ENCODE data around the gene CRLF1.
A peak's percentile ranks its signal among the peaks of the same experiment; 100 is the strongest.

Gene CRLF1

GRCh38 chr19:18551631-18552030 lies 55.0 kb downstream of the CRLF1 start:
- H3K9me3 ChIP-seq (ENCODE audit: insufficient read depth, low read length) = no peaks in the 10 kb centered on the region
- 0 out of 2 replicates have a peak, but pooled peaks cover 5% of the 10 kb centered on the region for H3K27me3 ChIP-seq (ENCODE audit: low read depth, low read length)
- no peaks in the 10 kb centered on the region for H4K20me1 ChIP-seq (ENCODE audit: insufficient read depth, low read length)
- TF ChIP-seq CTCF (IDR thresholded peaks at IDR 0.05; ENCODE audit: low read depth, low read length) (no peak), EZH2phosphoT487 (IDR thresholded peaks at IDR 0.05; ENCODE audit: low read depth) (no peak)
- 0 out of 2 replicates have a peak, but pooled peaks cover 4% of the 10 kb centered on the region for H3K4me1 ChIP-seq (ENCODE audit: low read length)
- no peak overlapping the region for H3K27ac ChIP-seq (ENCODE audit: low read length)
- H3K4me3 ChIP-seq (ENCODE audit: low read length) = no peak overlapping the region
- no peaks in the 10 kb centered on the region for H3K79me2 ChIP-seq (ENCODE audit: low read length)
- no peak overlapping the region for H2AFZ ChIP-seq (ENCODE audit: low read depth, low read length)
- no peak overlapping the region for H3K4me2 ChIP-seq (ENCODE audit: low read length)
- H3K9ac ChIP-seq (ENCODE audit: low read length) = no peak overlapping the region
- H3K36me3 ChIP-seq (replicated peaks; ENCODE audit: low read depth, low read length) = no peaks in the 10 kb centered on the region

GRCh38 chr19:18543814-18544475 lies 62.7 kb downstream of the CRLF1 start:
- Histone ChIP-seq H3K4me2 (ENCODE audit: low read length) (peak overlapping the region; percentile 68), H3K4me1 (ENCODE audit: low read length) (peaks cover 15% of the 10 kb centered on the region), H3K27me3 (ENCODE audit: low read depth, low read length) (no peaks in the 10 kb centered on the region), H3K79me2 (ENCODE audit: low read length) (peaks cover 20% of the 10 kb centered on the region), H3K4me3 (ENCODE audit: low read length) (peak overlapping the region; percentile 76), H4K20me1 (ENCODE audit: insufficient read depth, low read length) (no peaks in the 10 kb centered on the region; the same call in 1 of the 2 replicates), H3K36me3 (replicated peaks; ENCODE audit: low read depth, low read length) (peaks cover 21% of the 10 kb centered on the region), H3K27ac (ENCODE audit: low read length) (peak overlapping the region; percentile 64), H3K9me3 (ENCODE audit: insufficient read depth, low read length) (no peaks in the 10 kb centered on the region), H2AFZ (ENCODE audit: low read depth, low read length) (peak overlapping the region; percentile 37), H3K9ac (ENCODE audit: low read length) (peak overlapping the region; percentile 70)
- TF ChIP-seq EZH2phosphoT487 (IDR thresholded peaks at IDR 0.05; ENCODE audit: low read depth) (no peak), CTCF (IDR thresholded peaks at IDR 0.05; ENCODE audit: low read depth, low read length) (peak; percentile 70)

Measured in OCI-LY3 (cell line).